ENCODE results near the gene GDPD5. TPM values are rescaled to one million over a fixed set of nuclear protein-coding genes. Genes with fewer than 3 reads are reported as not detected.

Gene GDPD5
- total RNA-seq, 1 experiment from 2014 or later = 28.6 TPM

- no peaks in the 10 kb centered on the region for H3K36me3 Mint-ChIP-seq (ENCODE audit: insufficient read depth, unreplicated experiment)
- H3K4me3 ChIP-seq (ENCODE audit: low read depth, low read length) = no peak overlapping the region
- no peaks in the 10 kb centered on the region for H3K9me3 Mint-ChIP-seq (ENCODE audit: unreplicated experiment)
- DNase-seq = no peak
- ChIA-PET CTCF (interaction anchor here (0.7 kb wide), 1 partner anchor 53 kb away, joined by 3 read pairs; no protein-coding TSS in a partner anchor), POLR2A (no interaction called here)
- H3K27me3 ChIP-seq (replicated peaks; ENCODE audit: control insufficient read depth, insufficient read depth, low read length) = no peaks in the 10 kb centered on the region
- no TSS peak for BruUV-seq (replicated peaks)
- TF ChIP-seq CTCF (IDR thresholded peaks at IDR 0.05; ENCODE audit: insufficient read depth in 1 of 2, low read depth in 1 of 2, low read length in 1 of 2, severe bottlenecking in 1 of 2, unreplicated experiment in 1 of 2) = no peak
- H3K36me3 ChIP-seq (ENCODE audit: control insufficient read depth, insufficient read depth, low read length) = no peaks in the 10 kb centered on the region
- H3K27ac Mint-ChIP-seq (ENCODE audit: unreplicated experiment) = no peak overlapping the region
- peaks cover 11% of the 10 kb centered on the region for H3K4me1 ChIP-seq
- peaks cover 14% of the 10 kb centered on the region for H3K4me1 Mint-ChIP-seq (ENCODE audit: low read depth, unreplicated experiment)
- intact Hi-C loops (cut with micrococcal nuclease; ENCODE audit: unreplicated experiment) = no loop called here
- no peak overlapping the region for H3K4me3 Mint-ChIP-seq (ENCODE audit: unreplicated experiment)
- H3K27me3 Mint-ChIP-seq (ENCODE audit: insufficient read depth, unreplicated experiment) = no peaks in the 10 kb centered on the region
- no peaks in the 10 kb centered on the region for H3K9me3 ChIP-seq
Measured at GRCh38 chr11:75481223-75481921, 44.4 kb downstream of the GDPD5 start.

GRCh38 chr11:75480185-75481175, 45.3 kb downstream of the GDPD5 start:
- Mint-ChIP-seq H3K27me3 (ENCODE audit: insufficient read depth, unreplicated experiment) (no peaks in the 10 kb centered on the region), H3K27ac (ENCODE audit: unreplicated experiment) (no peak overlapping the region), H3K4me3 (ENCODE audit: unreplicated experiment) (no peak overlapping the region), H3K9me3 (ENCODE audit: unreplicated experiment) (no peaks in the 10 kb centered on the region), H3K4me1 (ENCODE audit: low read depth, unreplicated experiment) (peaks cover 14% of the 10 kb centered on the region), H3K36me3 (ENCODE audit: insufficient read depth, unreplicated experiment) (no peaks in the 10 kb centered on the region)
- no peaks in the 10 kb centered on the region for H3K36me3 ChIP-seq (ENCODE audit: control insufficient read depth, insufficient read depth, low read length)
- no peak for TF ChIP-seq CTCF (IDR thresholded peaks at IDR 0.05; ENCODE audit: insufficient read depth in 1 of 2, low read depth in 1 of 2, low read length in 1 of 2, severe bottlenecking in 1 of 2, unreplicated experiment in 1 of 2)
- no peaks in the 10 kb centered on the region for H3K27me3 ChIP-seq (replicated peaks; ENCODE audit: control insufficient read depth, insufficient read depth, low read length)
- intact Hi-C loops (cut with micrococcal nuclease; ENCODE audit: unreplicated experiment) = no loop called here
- ChIA-PET CTCF (no interaction called here), POLR2A (no interaction called here)
- no peaks in the 10 kb centered on the region for H3K9me3 ChIP-seq
- H3K4me1 ChIP-seq = peaks cover 15% of the 10 kb centered on the region
- BruUV-seq (replicated peaks) = no TSS peak
- no peak overlapping the region for H3K4me3 ChIP-seq (ENCODE audit: low read depth, low read length)
- DNase-seq = no peak

DNA sequence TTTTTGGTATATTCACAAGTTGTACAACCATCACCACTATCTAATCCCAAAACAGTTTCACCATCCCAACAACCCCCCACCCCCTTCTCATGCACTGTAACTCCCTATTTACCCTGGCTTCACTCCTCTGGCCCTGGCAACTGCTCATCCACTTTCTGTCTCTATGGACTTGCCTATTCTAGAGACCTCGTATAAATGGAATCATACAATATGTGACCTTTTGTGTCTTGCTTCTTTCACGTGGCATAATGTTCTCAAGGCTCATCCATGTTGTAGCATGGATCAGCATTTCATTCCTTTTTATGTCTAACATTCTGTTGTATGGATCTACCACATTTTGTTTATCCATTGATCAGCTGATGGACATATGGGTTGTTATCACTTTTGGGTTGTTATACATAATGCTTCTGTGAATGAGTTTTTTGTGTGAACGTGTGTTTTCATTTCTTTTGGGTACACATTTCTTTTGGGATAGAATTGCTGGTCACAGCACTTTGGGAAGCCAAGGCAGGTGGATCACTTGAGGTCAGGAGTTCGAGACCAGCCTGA, 46.1 kb downstream of the GDPD5 start:
- H3K36me3 Mint-ChIP-seq (ENCODE audit: insufficient read depth, unreplicated experiment) = no peaks in the 10 kb centered on the region
- H3K27ac Mint-ChIP-seq (ENCODE audit: unreplicated experiment) = no peak overlapping the region
- intact Hi-C loops (cut with micrococcal nuclease; ENCODE audit: unreplicated experiment) = no loop called here
- POLR2A ChIA-PET = no interaction called here
- BruUV-seq (replicated peaks) = no TSS peak
- CTCF ChIA-PET = no interaction called here
- Histone ChIP-seq H3K27me3 (replicated peaks; ENCODE audit: control insufficient read depth, insufficient read depth, low read length) (no peaks in the 10 kb centered on the region), H3K9me3 (no peaks in the 10 kb centered on the region), H3K4me3 (ENCODE audit: low read depth, low read length) (no peak overlapping the region), H3K36me3 (ENCODE audit: control insufficient read depth, insufficient read depth, low read length) (no peaks in the 10 kb centered on the region), H3K4me1 (peaks cover 21% of the 10 kb centered on the region)
- H3K4me3 Mint-ChIP-seq (ENCODE audit: unreplicated experiment) = no peak overlapping the region
- H3K27me3 Mint-ChIP-seq (ENCODE audit: insufficient read depth, unreplicated experiment) = no peaks in the 10 kb centered on the region
- DNase-seq = no peak
- H3K4me1 Mint-ChIP-seq (ENCODE audit: low read depth, unreplicated experiment) = peaks cover 14% of the 10 kb centered on the region
- no peaks in the 10 kb centered on the region for H3K9me3 Mint-ChIP-seq (ENCODE audit: unreplicated experiment)
- no peak for TF ChIP-seq CTCF (IDR thresholded peaks at IDR 0.05; ENCODE audit: insufficient read depth in 1 of 2, low read depth in 1 of 2, low read length in 1 of 2, severe bottlenecking in 1 of 2, unreplicated experiment in 1 of 2)

All from Caco-2 (cell line).